Lower leg skin (tissue), 3 donors: ENCODE measurements around the gene RNH1.

ENCODE experiments used
- POLR2A ChIP-seq, 2 donors: fragments of 450-650 bp; IDR thresholded peaks; one replicate each; pipeline ENCODE4 v1.6.1; 2016 to 2017; ENCODE audit warnings: antibody characterized with exemption in 2 of 2, mild to moderate bottlenecking in 1 of 2, moderate library complexity in 1 of 2
- TF ChIP-seq, protein P1 (sequence below), 3 donors: fragments of 450-650 bp; IDR thresholded peaks; one replicate each; pipeline ENCODE4 v1.5.1; 2016; ENCODE audit warnings: antibody characterized with exemption in 3 of 3, mild to moderate bottlenecking in 3 of 3, moderate library complexity in 2 of 3

DNA sequence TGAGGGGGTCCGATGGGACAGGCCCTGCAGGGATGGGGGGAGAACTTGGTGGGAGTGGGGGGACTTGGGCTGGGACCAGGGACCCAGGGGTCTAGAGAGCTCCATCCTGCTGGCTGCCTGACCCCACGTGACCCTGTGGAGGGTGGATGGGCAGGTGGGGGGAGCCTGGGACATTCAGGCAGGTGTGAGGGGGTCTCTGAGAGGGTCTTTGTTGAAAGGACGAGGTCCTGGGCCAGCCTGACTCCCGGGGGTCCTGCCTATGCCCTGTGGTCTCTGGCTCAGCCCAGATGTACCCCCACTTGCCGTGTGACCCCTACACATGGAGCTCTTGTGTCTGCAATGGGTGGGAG, 37.8 kb upstream of the RNH1 start:
- TF ChIP-seq, protein P1, sequence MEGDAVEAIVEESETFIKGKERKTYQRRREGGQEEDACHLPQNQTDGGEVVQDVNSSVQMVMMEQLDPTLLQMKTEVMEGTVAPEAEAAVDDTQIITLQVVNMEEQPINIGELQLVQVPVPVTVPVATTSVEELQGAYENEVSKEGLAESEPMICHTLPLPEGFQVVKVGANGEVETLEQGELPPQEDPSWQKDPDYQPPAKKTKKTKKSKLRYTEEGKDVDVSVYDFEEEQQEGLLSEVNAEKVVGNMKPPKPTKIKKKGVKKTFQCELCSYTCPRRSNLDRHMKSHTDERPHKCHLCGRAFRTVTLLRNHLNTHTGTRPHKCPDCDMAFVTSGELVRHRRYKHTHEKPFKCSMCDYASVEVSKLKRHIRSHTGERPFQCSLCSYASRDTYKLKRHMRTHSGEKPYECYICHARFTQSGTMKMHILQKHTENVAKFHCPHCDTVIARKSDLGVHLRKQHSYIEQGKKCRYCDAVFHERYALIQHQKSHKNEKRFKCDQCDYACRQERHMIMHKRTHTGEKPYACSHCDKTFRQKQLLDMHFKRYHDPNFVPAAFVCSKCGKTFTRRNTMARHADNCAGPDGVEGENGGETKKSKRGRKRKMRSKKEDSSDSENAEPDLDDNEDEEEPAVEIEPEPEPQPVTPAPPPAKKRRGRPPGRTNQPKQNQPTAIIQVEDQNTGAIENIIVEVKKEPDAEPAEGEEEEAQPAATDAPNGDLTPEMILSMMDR (IDR thresholded peaks at IDR 0.05) = no peak
- TF ChIP-seq POLR2A (IDR thresholded peaks at IDR 0.05) = no peak
